HepG2 (cell line): ENCODE measurements around the gene THOC7. TPM values are rescaled to one million over a fixed set of nuclear protein-coding genes. Genes with fewer than 3 reads are reported as not detected.

Experiments
- AHDC1 ChIP-seq: sonication (generic); formaldehyde crosslinking; IDR thresholded peaks from 2 replicates; pipeline ENCODE4 v1.5.1; 2020; ENCODE audit warnings: mild to moderate bottlenecking, missing genetic modification reagents, borderline replicate concordance
- BATF2 ChIP-seq: sonication (generic); formaldehyde crosslinking; IDR thresholded peaks from 2 replicates; pipeline ENCODE4 v1.8.0; 2022; ENCODE audit warnings: mild to moderate bottlenecking, missing genetic modification reagents, moderate library complexity
- BORCS8-MEF2B ChIP-seq: sonication (generic); formaldehyde crosslinking; IDR thresholded peaks from 2 replicates; pipeline ENCODE4 v1.8.0; 2022; ENCODE audit warnings: mild to moderate bottlenecking, missing genetic modification reagents
- ETV5 ChIP-seq: IDR thresholded peaks from 2 replicates; pipeline ENCODE4 v1.6.1; 2018; ENCODE audit warnings: missing biosample characterization, missing genetic modification reagents, inconsistent platforms, borderline replicate concordance
- FOSL1 ChIP-seq: sonication (generic); formaldehyde crosslinking; IDR thresholded peaks from 2 replicates; pipeline ENCODE4 v1.9.0; 2021; ENCODE audit warnings: missing genetic modification reagents, borderline replicate concordance
- HIC2 ChIP-seq: sonication (generic); formaldehyde crosslinking; IDR thresholded peaks from 2 replicates; pipeline ENCODE4 v1.9.0; 2022; ENCODE audit warnings: low read depth, missing genetic modification reagents
- HNF4A ChIP-seq: sonication (generic); formaldehyde crosslinking; IDR thresholded peaks from 2 replicates; pipeline ENCODE4 v1.4.0; 2020; ENCODE audit warnings: missing genetic modification reagents
- IRF2 ChIP-seq: IDR thresholded peaks from 2 replicates; pipeline ENCODE4 v1.6.1; 2018; ENCODE audit warnings: missing genetic modification reagents, missing compliant biosample characterization
- MBD4 ChIP-seq: IDR thresholded peaks from 2 replicates; pipeline ENCODE4 v1.6.1; 2012; ENCODE audit warnings: low read length, inconsistent platforms, borderline replicate concordance
- MTF1 ChIP-seq: sonication (generic); formaldehyde crosslinking; IDR thresholded peaks from 2 replicates; pipeline ENCODE4 v1.5.0; 2020; ENCODE audit warnings: missing genetic modification reagents
- PHF20 ChIP-seq: sonication (generic); formaldehyde crosslinking; IDR thresholded peaks from 2 replicates; pipeline ENCODE4 v1.5.0; 2020; ENCODE audit warnings: mild to moderate bottlenecking, missing genetic modification reagents
- RBM39 ChIP-seq: fragments of 200-400 bp; formaldehyde crosslinking; IDR thresholded peaks from one replicate; pipeline ENCODE4 v1.6.1; 2018; ENCODE audit warnings: antibody characterized with exemption, mild to moderate bottlenecking, low read depth, low read length; ENCODE audit not compliant: poor library complexity, severe bottlenecking
- SOX13 ChIP-seq, 3 experiments: fragments of 450-650 bp in 1 of 3; sonication (generic) in 1 of 3; formaldehyde crosslinking in 1 of 3; IDR thresholded peaks in 2 of 3; conservative IDR thresholded peaks in 1 of 3; 2 replicates each; pipeline versions ENCODE4 v1.5.0 to v1.6.1; 2016 to 2020; ENCODE audit warnings: antibody characterized with exemption in 1 of 3, mild to moderate bottlenecking in 1 of 3, missing compliant biosample characterization in 1 of 3, missing genetic modification reagents in 1 of 3, moderate library complexity in 1 of 3
- SP140L ChIP-seq: sonication (generic); formaldehyde crosslinking; IDR thresholded peaks from 2 replicates; pipeline ENCODE4 v1.4.0; 2020; ENCODE audit warnings: missing genetic modification reagents, borderline replicate concordance
- TCF7L2 ChIP-seq: IDR thresholded peaks from 2 replicates; pipeline ENCODE4 v1.6.1; 2011; ENCODE audit warnings: mild to moderate bottlenecking, low read depth, low read length, moderate library complexity
- ZEB1 ChIP-seq: IDR thresholded peaks from 2 replicates; pipeline ENCODE4 v1.6.1; 2012; ENCODE audit warnings: mild to moderate bottlenecking, low read depth, inconsistent platforms; ENCODE audit not compliant: insufficient replicate concordance
- ZFP1 ChIP-seq: IDR thresholded peaks from 2 replicates; pipeline ENCODE4 v1.6.1; 2016
- ZNF101 ChIP-seq: sonication (generic); formaldehyde crosslinking; IDR thresholded peaks from 2 replicates; pipeline ENCODE4 v1.4.0; 2020; ENCODE audit warnings: mild to moderate bottlenecking, low read depth, missing genetic modification reagents, borderline replicate concordance
- ZNF18 ChIP-seq: sonication (generic); formaldehyde crosslinking; IDR thresholded peaks from 2 replicates; pipeline ENCODE4 v1.8.0; 2022; ENCODE audit warnings: mild to moderate bottlenecking, missing genetic modification reagents; ENCODE audit not compliant: insufficient replicate concordance
- polyA plus RNA-seq, 8 experiments: library from polyadenylated mRNA; depleted of rRNA in 3 of 8; stranded (reverse) in 7 of 8; unstranded in 1 of 8; fragments of >200 nt; fragmentation: Illumina TruSeq in 4 of 8; extraction: Trizol in 4 of 8; gene quantifications; 2 replicates each; pipeline versions ENCODE4 v1.2.1 to v1.2.3, GENCODE V29; 2011 to 2016; ENCODE audit warnings: low read depth in 4 of 8, missing spikeins in 1 of 8, mixed read lengths in 1 of 8; ENCODE audit not compliant: insufficient read depth in 1 of 8
- total RNA-seq, 5 experiments: library from RNA; depleted of rRNA; stranded (reverse); fragments of >200 nt; fragmentation: Illumina TruSeq; extraction: Trizol; gene quantifications; 2 replicates each; pipeline ENCODE4 v1.2.3, GENCODE V29; 2016; ENCODE audit warnings: low read depth in 1 of 5

The THOC7 gene
- total and polyA plus RNA-seq, 2 of the 13 experiments (the other 11 are each of a cell fraction or from before 2014, with no cell fraction given), result 32.8 to 63.5 TPM

GRCh38 chr3:63863150-63864007 is at the start of gene THOC7, which contains the start of gene ATXN7 (continued):
- TF ChIP-seq SOX13 (IDR thresholded peaks at IDR 0.05) (no peak), SOX13 (CRISPR knock-in tag; conservative IDR thresholded peaks at IDR 0.05 in 1 of 2, IDR thresholded peaks at IDR 0.05 in 1 of 2) (no peak), FOSL1 (CRISPR knock-in tag) (no peak), ZNF101 (0 out of 2 replicates have a peak, but pooled peaks have one; percentile 65), ETV5 (no peak), HIC2 (no peak), TCF7L2 (no peak), MBD4 (no peak), HNF4A (CRISPR knock-in tag) (no peak), BATF2 (CRISPR knock-in tag) (no peak), ZFP1 (CRISPR knock-in tag) (no peak), RBM39 (peak; percentile 42), SP140L (CRISPR knock-in tag) (no peak), AHDC1 (no peak), MTF1 (CRISPR knock-in tag) (no peak; the same call in 1 of the 2 replicates), IRF2 (CRISPR knock-in tag) (no peak), BORCS8-MEF2B (no peak; the same call in 1 of the 2 replicates), ZNF18 (CRISPR knock-in tag) (no peak), PHF20 (no peak; the same call in 1 of the 2 replicates), ZEB1 (no peak)
